ENCODE results near the gene NIT1.

The NIT1 gene

DNA sequence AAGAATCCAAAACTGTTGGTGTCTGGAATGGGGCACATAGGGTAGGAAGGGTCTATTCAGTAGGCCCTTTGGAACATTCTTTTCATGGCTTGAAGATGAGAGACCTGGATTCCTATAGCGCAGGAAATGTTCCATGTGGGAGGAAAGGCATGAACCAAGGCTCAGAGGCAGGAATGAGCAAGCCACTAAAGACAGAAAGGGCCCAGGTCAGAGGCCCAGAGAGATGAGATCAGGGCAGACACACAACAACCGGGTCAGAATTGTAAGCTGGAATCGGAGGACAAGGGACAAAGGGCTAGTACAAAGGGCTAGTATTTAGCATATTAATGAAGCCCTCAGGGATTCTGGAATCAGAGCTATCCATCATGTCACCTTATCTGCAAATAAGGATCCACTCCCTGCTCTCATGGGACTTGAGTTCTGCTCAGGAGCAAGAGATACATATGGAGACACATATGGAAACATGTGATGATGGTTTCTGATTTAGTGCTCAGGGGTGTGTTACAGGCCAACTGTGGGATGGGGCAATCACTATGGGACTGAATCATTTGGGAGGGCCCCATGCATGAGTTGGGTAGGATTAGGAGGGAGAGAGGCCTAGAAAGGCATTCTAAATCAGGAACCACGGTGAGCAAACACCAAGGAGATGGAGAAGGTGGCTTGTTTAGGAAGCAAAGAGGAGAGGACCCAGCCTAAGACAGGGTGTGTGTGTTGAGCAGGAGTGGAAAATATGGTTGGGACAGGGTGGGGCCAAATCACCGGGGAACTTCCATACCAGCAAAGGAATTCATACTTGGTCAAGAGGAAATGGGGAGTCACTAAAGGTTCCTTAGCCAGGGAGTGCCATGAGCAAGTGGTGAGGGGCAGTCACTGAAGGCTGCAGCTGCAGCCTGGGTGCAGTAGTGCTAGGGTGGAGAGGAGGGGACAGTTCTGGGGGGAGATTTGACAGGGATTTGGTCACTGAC is 37.2 kb upstream of the NIT1 start:
- no peaks in the 10 kb centered on the region for H3K79me2 ChIP-seq (ENCODE audit: insufficient read depth, low read length)
- H3F3A ChIP-seq (ENCODE audit: low read depth), result no peaks in the 10 kb centered on the region
- no peak overlapping the region for H2AFZ ChIP-seq (ENCODE audit: low read length)
- no peaks in the 10 kb centered on the region for H3K9me3 ChIP-seq (ENCODE audit: insufficient read depth, low read depth, low read length)
- H3K9me2 ChIP-seq (replicated peaks; ENCODE audit: low read depth, low read length), result no peaks in the 10 kb centered on the region
- H4K20me1 ChIP-seq (ENCODE audit: insufficient read depth, low read length, poor library complexity, severe bottlenecking), result no peaks in the 10 kb centered on the region
- H3K4me2 ChIP-seq (ENCODE audit: low read depth, low read length, poor library complexity, severe bottlenecking), result no peak overlapping the region
- no peaks in the 10 kb centered on the region for H3K36me3 ChIP-seq (ENCODE audit: insufficient read depth, low read length)
- no peak overlapping the region for H3K9ac ChIP-seq (ENCODE audit: low read depth, low read length, poor library complexity, severe bottlenecking)
- H3K4me3 ChIP-seq (ENCODE audit: low read length, poor library complexity, severe bottlenecking), result no peak overlapping the region
- no peaks in the 10 kb centered on the region for H3K4me1 ChIP-seq (ENCODE audit: insufficient read depth, low read length, poor library complexity, severe bottlenecking)
- H3K27me3 ChIP-seq (ENCODE audit: insufficient read depth, low read length, poor library complexity, severe bottlenecking), result no peaks in the 10 kb centered on the region
- TF ChIP-seq, protein P1, sequence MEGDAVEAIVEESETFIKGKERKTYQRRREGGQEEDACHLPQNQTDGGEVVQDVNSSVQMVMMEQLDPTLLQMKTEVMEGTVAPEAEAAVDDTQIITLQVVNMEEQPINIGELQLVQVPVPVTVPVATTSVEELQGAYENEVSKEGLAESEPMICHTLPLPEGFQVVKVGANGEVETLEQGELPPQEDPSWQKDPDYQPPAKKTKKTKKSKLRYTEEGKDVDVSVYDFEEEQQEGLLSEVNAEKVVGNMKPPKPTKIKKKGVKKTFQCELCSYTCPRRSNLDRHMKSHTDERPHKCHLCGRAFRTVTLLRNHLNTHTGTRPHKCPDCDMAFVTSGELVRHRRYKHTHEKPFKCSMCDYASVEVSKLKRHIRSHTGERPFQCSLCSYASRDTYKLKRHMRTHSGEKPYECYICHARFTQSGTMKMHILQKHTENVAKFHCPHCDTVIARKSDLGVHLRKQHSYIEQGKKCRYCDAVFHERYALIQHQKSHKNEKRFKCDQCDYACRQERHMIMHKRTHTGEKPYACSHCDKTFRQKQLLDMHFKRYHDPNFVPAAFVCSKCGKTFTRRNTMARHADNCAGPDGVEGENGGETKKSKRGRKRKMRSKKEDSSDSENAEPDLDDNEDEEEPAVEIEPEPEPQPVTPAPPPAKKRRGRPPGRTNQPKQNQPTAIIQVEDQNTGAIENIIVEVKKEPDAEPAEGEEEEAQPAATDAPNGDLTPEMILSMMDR (conservative IDR thresholded peaks at IDR 0.05; ENCODE audit: low read length), result no peak
- TF ChIP-seq EZH2phosphoT487 (IDR thresholded peaks at IDR 0.05; ENCODE audit: borderline replicate concordance), result no peak

GRCh38 chr1:161081519-161081918 is 36.4 kb upstream of the NIT1 start:
- no peaks in the 10 kb centered on the region for H3K4me1 ChIP-seq (ENCODE audit: insufficient read depth, low read length, poor library complexity, severe bottlenecking)
- no peak overlapping the region for H3K4me3 ChIP-seq (ENCODE audit: low read length, poor library complexity, severe bottlenecking)
- H3K79me2 ChIP-seq (ENCODE audit: insufficient read depth, low read length), result no peaks in the 10 kb centered on the region
- TF ChIP-seq EZH2phosphoT487 (IDR thresholded peaks at IDR 0.05; ENCODE audit: borderline replicate concordance), result no peak
- TF ChIP-seq, protein P1 (conservative IDR thresholded peaks at IDR 0.05; ENCODE audit: low read length), result no peak
- H3K27me3 ChIP-seq (ENCODE audit: insufficient read depth, low read length, poor library complexity, severe bottlenecking), result no peaks in the 10 kb centered on the region
- no peak overlapping the region for H2AFZ ChIP-seq (ENCODE audit: low read length)
- no peaks in the 10 kb centered on the region for H3K36me3 ChIP-seq (ENCODE audit: insufficient read depth, low read length)
- H3K9me2 ChIP-seq (replicated peaks; ENCODE audit: low read depth, low read length), result no peaks in the 10 kb centered on the region
- no peak overlapping the region for H3K4me2 ChIP-seq (ENCODE audit: low read depth, low read length, poor library complexity, severe bottlenecking)
- no peaks in the 10 kb centered on the region for H3F3A ChIP-seq (ENCODE audit: low read depth)
- no peaks in the 10 kb centered on the region for H3K9me3 ChIP-seq (ENCODE audit: insufficient read depth, low read depth, low read length)
- H3K9ac ChIP-seq (ENCODE audit: low read depth, low read length, poor library complexity, severe bottlenecking), result no peak overlapping the region
- no peaks in the 10 kb centered on the region for H4K20me1 ChIP-seq (ENCODE audit: insufficient read depth, low read length, poor library complexity, severe bottlenecking)

DNA sequence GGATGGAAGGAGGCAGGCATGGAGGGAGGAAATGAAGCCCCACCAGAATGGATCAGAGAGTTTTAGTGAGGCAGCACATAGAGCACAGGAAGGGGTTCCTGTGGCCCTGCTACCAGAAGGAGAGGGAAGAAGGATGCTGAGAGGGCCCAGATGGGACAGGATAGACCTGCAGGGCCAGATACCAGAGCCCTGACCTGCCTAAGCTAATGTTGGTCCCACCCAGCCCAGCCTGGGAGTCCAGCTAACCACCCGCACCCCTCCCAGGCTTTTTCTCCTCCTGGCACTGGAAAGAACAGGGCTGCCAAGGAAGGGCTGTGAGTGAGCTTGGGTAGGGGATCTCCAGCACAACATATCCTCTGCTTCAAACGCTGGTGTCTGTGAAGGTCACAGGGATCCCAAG is 35.4 kb upstream of the NIT1 start:
- Histone ChIP-seq H3K9me3 (ENCODE audit: insufficient read depth, low read depth, low read length) (no peaks in the 10 kb centered on the region), H4K20me1 (ENCODE audit: insufficient read depth, low read length, poor library complexity, severe bottlenecking) (no peaks in the 10 kb centered on the region), H2AFZ (ENCODE audit: low read length) (no peak overlapping the region), H3K4me2 (ENCODE audit: low read depth, low read length, poor library complexity, severe bottlenecking) (no peak overlapping the region), H3K9me2 (replicated peaks; ENCODE audit: low read depth, low read length) (no peaks in the 10 kb centered on the region), H3K36me3 (ENCODE audit: insufficient read depth, low read length) (no peaks in the 10 kb centered on the region), H3K4me1 (ENCODE audit: insufficient read depth, low read length, poor library complexity, severe bottlenecking) (no peaks in the 10 kb centered on the region), H3F3A (ENCODE audit: low read depth) (no peaks in the 10 kb centered on the region), H3K4me3 (ENCODE audit: low read length, poor library complexity, severe bottlenecking) (no peak overlapping the region), H3K27me3 (ENCODE audit: insufficient read depth, low read length, poor library complexity, severe bottlenecking) (no peaks in the 10 kb centered on the region), H3K79me2 (ENCODE audit: insufficient read depth, low read length) (no peaks in the 10 kb centered on the region), H3K9ac (ENCODE audit: low read depth, low read length, poor library complexity, severe bottlenecking) (no peak overlapping the region)
- TF ChIP-seq, protein P1 (conservative IDR thresholded peaks at IDR 0.05; ENCODE audit: low read length), result no peak
- no peak for TF ChIP-seq EZH2phosphoT487 (IDR thresholded peaks at IDR 0.05; ENCODE audit: borderline replicate concordance)
